ENCODE data around the gene MTMR6. TPM values are rescaled to one million over a fixed set of nuclear protein-coding genes. Genes with fewer than 3 reads are reported as not detected.

The MTMR6 gene
- total and polyA plus RNA-seq, 9 donors: 7.3 to 18.0 (median 13.7) TPM

- Histone ChIP-seq H3K27me3 (no peaks in the 10 kb centered on the region), H3K27ac (no peak overlapping the region), H3K9me3 (no peaks in the 10 kb centered on the region), H3K4me3 (no peak overlapping the region), H3K4me1 (ENCODE audit: insufficient read depth) (no peaks in the 10 kb centered on the region), H3K36me3 (no peaks in the 10 kb centered on the region)
- TF ChIP-seq POLR2A (IDR thresholded peaks at IDR 0.05) (no peak), CTCF (IDR thresholded peaks at IDR 0.05) (no peak), EP300 (IDR thresholded peaks at IDR 0.05) (no peak)
- intact Hi-C loops (cut with DNase I): no loop called here
- 72 to 92% (median 82%) methylated on average over 1 of the region's 1 CpG for WGBS, 3 donors
- no peak for DNase-seq
Measured at GRCh38 chr13:25248071-25248470, 39.2 kb downstream of the MTMR6 start.

DNA sequence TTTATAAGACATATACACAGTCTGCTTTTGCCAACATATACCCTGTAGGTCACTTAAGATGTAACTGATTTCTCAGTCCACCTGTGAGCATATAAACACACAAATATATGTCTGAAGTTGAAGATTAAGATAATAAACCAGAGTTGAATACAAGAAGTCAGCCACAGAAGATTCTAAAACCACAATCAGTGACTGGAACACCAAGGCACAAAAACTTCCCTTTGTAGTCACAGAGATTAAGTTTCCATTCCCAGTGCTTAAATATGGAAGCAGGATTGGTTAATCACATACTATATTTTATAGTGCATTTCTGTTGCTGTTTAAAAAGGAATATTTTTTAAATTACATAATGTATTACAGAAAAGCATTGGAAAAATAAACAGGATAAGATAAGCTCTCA, 39.9 kb downstream of the MTMR6 start:
- no peak for DNase-seq
- Histone ChIP-seq H3K27me3 (no peaks in the 10 kb centered on the region), H3K27ac (no peak overlapping the region), H3K9me3 (no peaks in the 10 kb centered on the region), H3K4me1 (ENCODE audit: insufficient read depth) (no peaks in the 10 kb centered on the region), H3K4me3 (no peak overlapping the region), H3K36me3 (no peaks in the 10 kb centered on the region)
- intact Hi-C loops (cut with DNase I): no loop called here
- TF ChIP-seq POLR2A (IDR thresholded peaks at IDR 0.05): no peak
- TF ChIP-seq EP300 (IDR thresholded peaks at IDR 0.05): no peak
- no peak for TF ChIP-seq CTCF (IDR thresholded peaks at IDR 0.05)

DNA sequence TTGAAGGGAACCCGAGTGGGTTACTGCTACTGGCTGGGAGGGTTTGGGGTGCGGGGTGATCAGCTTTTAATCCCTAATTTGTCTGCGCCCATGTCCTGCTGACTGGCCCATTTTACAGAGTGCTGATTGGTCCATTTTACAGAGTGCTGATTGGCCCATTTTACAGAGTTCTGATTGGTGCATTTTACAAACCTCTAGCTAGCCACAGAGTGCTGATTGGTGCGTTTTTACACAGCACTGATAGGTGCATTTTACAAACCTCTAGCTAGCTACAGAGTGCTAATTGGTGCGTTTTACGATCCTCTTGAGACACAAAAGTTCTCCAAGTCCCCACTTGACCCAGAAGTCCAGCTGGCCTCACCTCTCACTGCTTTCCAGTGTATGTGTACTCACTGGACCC, 43.2 kb downstream of the MTMR6 start:
- Histone ChIP-seq H3K4me1 (ENCODE audit: insufficient read depth) (no peaks in the 10 kb centered on the region), H3K27ac (no peak overlapping the region), H3K27me3 (no peaks in the 10 kb centered on the region), H3K36me3 (no peaks in the 10 kb centered on the region), H3K9me3 (no peaks in the 10 kb centered on the region), H3K4me3 (no peak overlapping the region)
- no peak for TF ChIP-seq EP300 (IDR thresholded peaks at IDR 0.05)
- intact Hi-C loops (cut with DNase I): no loop called here
- WGBS, 3 donors: 96 to 98% (median 97%) methylated on average over 6 of the region's 6 CpGs
- no peak for DNase-seq

DNA sequence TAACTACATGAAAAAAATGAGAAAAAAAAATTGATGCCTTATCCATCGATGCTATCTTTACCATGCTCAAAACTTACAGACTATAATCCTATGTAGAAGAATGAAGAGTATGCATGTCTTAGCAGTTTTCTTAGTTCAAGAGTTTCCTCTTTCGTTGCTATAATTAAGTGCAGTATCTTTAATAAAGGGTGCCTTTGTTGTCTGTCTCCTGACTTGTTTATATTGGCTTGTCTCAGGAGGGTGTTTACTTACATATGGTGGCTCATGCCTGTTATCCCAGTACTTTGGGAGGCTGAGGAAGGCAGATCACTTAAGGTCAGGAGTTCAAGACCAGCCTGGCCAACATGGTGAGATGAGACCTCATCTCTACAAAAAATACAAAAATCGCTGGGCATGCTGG, 44.3 kb downstream of the MTMR6 start:
- H3K27ac ChIP-seq: no peak overlapping the region
- TF ChIP-seq EP300 (IDR thresholded peaks at IDR 0.05): no peak
- no peaks in the 10 kb centered on the region for H3K9me3 ChIP-seq
- 78 to 81% (median 79%) methylated on average over 3 of the region's 3 CpGs for WGBS, 3 donors
- no peaks in the 10 kb centered on the region for H3K27me3 ChIP-seq
- H3K4me1 ChIP-seq (ENCODE audit: insufficient read depth): no peaks in the 10 kb centered on the region
- H3K36me3 ChIP-seq: no peaks in the 10 kb centered on the region
- no peak overlapping the region for H3K4me3 ChIP-seq
- intact Hi-C loops (cut with DNase I): no loop called here
- no peak for DNase-seq

GRCh38 chr13:25241007-25241406, 46.3 kb downstream of the MTMR6 start:
- no peaks in the 10 kb centered on the region for H3K4me1 ChIP-seq (ENCODE audit: insufficient read depth)
- WGBS, 3 donors: 0 to 2% (median 0%) methylated on average over 1 of the region's 1 CpG
- intact Hi-C loops (cut with DNase I): no loop called here
- H3K36me3 ChIP-seq: no peaks in the 10 kb centered on the region
- H3K27ac ChIP-seq: no peak overlapping the region
- no peak for TF ChIP-seq POLR2A (IDR thresholded peaks at IDR 0.05)
- no peak for TF ChIP-seq EP300 (IDR thresholded peaks at IDR 0.05)
- TF ChIP-seq CTCF (IDR thresholded peaks at IDR 0.05): no peak
- H3K27me3 ChIP-seq: no peaks in the 10 kb centered on the region
- no peak overlapping the region for H3K4me3 ChIP-seq
- no peaks in the 10 kb centered on the region for H3K9me3 ChIP-seq
- DNase-seq: no peak

GRCh38 chr13:25237083-25237482, 50.2 kb downstream of the MTMR6 start:
- no peak for DNase-seq
- 18 to 47% (median 33%) methylated on average over 2 of the region's 2 CpGs for WGBS, 3 donors

More at GRCh38 chr13:25237083-25237482, 50.2 kb downstream of the MTMR6 start:
- no peak overlapping the region for H3K4me3 ChIP-seq
- H3K9me3 ChIP-seq: no peaks in the 10 kb centered on the region
- no peaks in the 10 kb centered on the region for H3K27me3 ChIP-seq
- intact Hi-C loops (cut with DNase I): no loop called here
- H3K27ac ChIP-seq: no peak overlapping the region
- no peaks in the 10 kb centered on the region for H3K36me3 ChIP-seq
- TF ChIP-seq POLR2A (IDR thresholded peaks at IDR 0.05) (no peak), CTCF (IDR thresholded peaks at IDR 0.05) (no peak), EP300 (IDR thresholded peaks at IDR 0.05) (no peak)
- no peaks in the 10 kb centered on the region for H3K4me1 ChIP-seq (ENCODE audit: insufficient read depth)
